T-helper 17 cell (primary cell): ENCODE results near the gene TBC1D2B. TPM values are rescaled to one million over a fixed set of nuclear protein-coding genes. Genes with fewer than 3 reads are reported as not detected.
A peak's percentile ranks its signal among the peaks of the same experiment; 100 is the strongest.

Experiments used
- ATAC-seq: fragments of 150-1000 bp; cut with Tn5 transposase; 2 replicates; pipeline ENCODE4 v1.10.0; 2021; ENCODE audit warnings: mild to moderate bottlenecking, moderate library complexity
- DNase-seq, 3 donors: peaks; one replicate each; pipeline versions ENCODE4 v3.0.0 to v3.0.0-alpha.2; 2020 to 2021
- H3K9me3 ChIP-seq: one replicate; pipeline ENCODE4 v1.7.0; 2013; ENCODE audit warnings: low read length, mild to moderate bottlenecking; ENCODE audit not compliant: control insufficient read depth, poor library complexity, severe bottlenecking
- H3K27ac Mint-ChIP-seq: one replicate; pipeline ENCODE4 v1.8.0; 2022; ENCODE audit warnings: mild to moderate bottlenecking, moderate library complexity, mixed read lengths
- H3K27me3 Mint-ChIP-seq: one replicate; pipeline ENCODE4 v1.8.0; 2022; ENCODE audit warnings: mixed read lengths
- H3K36me3 Mint-ChIP-seq: one replicate; pipeline ENCODE4 v1.8.0; 2022; ENCODE audit warnings: low read depth, mixed read lengths
- H3K4me1 Mint-ChIP-seq: one replicate; pipeline ENCODE4 v1.8.0; 2022; ENCODE audit warnings: mild to moderate bottlenecking, mixed read lengths
- H3K4me3 Mint-ChIP-seq: one replicate; pipeline ENCODE4 v1.8.0; 2022; ENCODE audit warnings: mild to moderate bottlenecking, moderate library complexity, mixed read lengths
- total RNA-seq, 4 donors: library from RNA in 2 of 4; stranded (reverse) in 2 of 4; gene quantifications; one replicate each; pipeline ENCODE4 v1.2.3 and lab custom pipeline; 2022 to 2026

TBC1D2B gene
- total RNA-seq, 2 donors from 2014 or later, result 91.0 to 130 TPM

DNA sequence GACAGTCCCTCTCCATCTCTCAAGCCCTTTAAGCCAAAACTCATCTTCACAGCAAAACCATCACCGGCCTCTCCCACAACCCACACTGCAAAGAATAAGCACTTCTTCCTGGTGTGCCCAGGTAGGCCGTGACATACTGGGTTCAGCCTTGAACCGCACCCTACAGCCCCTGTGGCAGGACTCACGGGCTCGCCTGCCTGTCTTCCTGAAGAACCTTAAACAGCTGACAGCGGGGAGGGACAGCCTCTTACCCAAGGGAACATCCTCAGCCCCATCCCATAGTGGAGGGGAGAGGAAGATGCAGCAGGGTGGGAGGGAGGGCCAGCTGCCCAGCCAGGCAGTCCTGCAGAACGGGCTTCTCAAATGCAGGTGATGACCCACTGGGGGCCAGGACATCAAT is 40.2 kb downstream of the TBC1D2B start:
- no peak overlapping the region for H3K27ac Mint-ChIP-seq
- no peak for ATAC-seq

GRCh38 chr15:78035861-78036476 is 41.5 kb downstream of the TBC1D2B start:
- Mint-ChIP-seq H3K4me3 (peak overlapping the region; percentile 79), H3K36me3 (peaks cover 7% of the 10 kb centered on the region)

More for the DNA sequence above, 40.2 kb downstream of the TBC1D2B start:
- H3K9me3 ChIP-seq, result no peaks in the 10 kb centered on the region
- peak overlapping the region; percentile 90 for H3K4me3 Mint-ChIP-seq
- no peaks in the 10 kb centered on the region for H3K27me3 Mint-ChIP-seq
- DNase-seq, result no peak
- H3K36me3 Mint-ChIP-seq, result peaks cover 8% of the 10 kb centered on the region
- peaks cover 75% of the 10 kb centered on the region for H3K4me1 Mint-ChIP-seq

GRCh38 chr15:78035321-78035751 is 42.2 kb downstream of the TBC1D2B start:
- H3K4me3 Mint-ChIP-seq, result peak overlapping the region; percentile 79
- H3K36me3 Mint-ChIP-seq, result peaks cover 7% of the 10 kb centered on the region
- no peaks in the 10 kb centered on the region for H3K9me3 ChIP-seq
- no peak overlapping the region for H3K27ac Mint-ChIP-seq
- DNase-seq, result peak in 1 of 3 donors; percentile 43
- H3K4me1 Mint-ChIP-seq, result peaks cover 77% of the 10 kb centered on the region
- no peak for ATAC-seq
- no peaks in the 10 kb centered on the region for H3K27me3 Mint-ChIP-seq

More at GRCh38 chr15:78035861-78036476, 41.5 kb downstream of the TBC1D2B start:
- no peak overlapping the region for H3K27ac Mint-ChIP-seq
- H3K27me3 Mint-ChIP-seq, result no peaks in the 10 kb centered on the region
- DNase-seq, result no peak
- no peak for ATAC-seq
- peaks cover 79% of the 10 kb centered on the region for H3K4me1 Mint-ChIP-seq
- no peaks in the 10 kb centered on the region for H3K9me3 ChIP-seq

GRCh38 chr15:78034495-78035191 is 42.9 kb downstream of the TBC1D2B start:
- peaks cover 70% of the 10 kb centered on the region for H3K4me1 Mint-ChIP-seq
- H3K9me3 ChIP-seq, result no peaks in the 10 kb centered on the region
- DNase-seq (peak; percentile 49 to 73 (median 67)), ATAC-seq (peak; percentile 89)
- H3K27ac Mint-ChIP-seq, result no peak overlapping the region
- H3K36me3 Mint-ChIP-seq, result peaks cover 7% of the 10 kb centered on the region
- peak overlapping the region; percentile 79 for H3K4me3 Mint-ChIP-seq
- no peaks in the 10 kb centered on the region for H3K27me3 Mint-ChIP-seq

GRCh38 chr15:78033864-78034263 is 43.6 kb downstream of the TBC1D2B start:
- Mint-ChIP-seq H3K4me1 (peaks cover 64% of the 10 kb centered on the region), H3K4me3 (peak overlapping the region; percentile 33), H3K36me3 (peaks cover 7% of the 10 kb centered on the region), H3K27me3 (no peaks in the 10 kb centered on the region), H3K27ac (no peak overlapping the region)
- H3K9me3 ChIP-seq, result no peaks in the 10 kb centered on the region
- peak in 2 of 3 donors; percentile 59 to 62 for DNase-seq
- peak; percentile 73 for ATAC-seq

GRCh38 chr15:78032671-78033070 is 44.8 kb downstream of the TBC1D2B start:
- ATAC-seq, result no peak
- H3K36me3 Mint-ChIP-seq, result peaks cover 6% of the 10 kb centered on the region

DNA sequence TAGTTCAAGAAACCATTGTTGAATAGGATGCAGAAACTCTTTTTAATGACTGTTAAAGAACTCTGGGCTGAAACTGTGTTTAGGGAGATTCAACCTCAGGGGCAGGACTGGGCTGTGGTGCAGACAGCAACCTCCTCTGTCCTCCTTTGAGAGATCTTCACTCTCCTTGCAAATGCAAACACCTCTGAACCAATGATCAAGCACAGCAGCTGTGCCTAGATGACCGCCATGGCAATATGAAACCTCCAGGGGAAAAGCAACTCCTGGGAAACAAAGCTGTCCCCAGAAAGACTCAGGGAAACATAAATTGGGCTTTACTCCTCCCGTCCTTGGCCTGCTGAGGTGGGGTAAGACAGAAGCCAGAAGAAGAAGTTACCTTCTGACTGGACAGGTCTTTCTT is 52.6 kb downstream of the TBC1D2B start:
- ATAC-seq (no peak), DNase-seq (no peak)
- no peak overlapping the region for H3K27ac Mint-ChIP-seq
- peaks cover 10% of the 10 kb centered on the region for H3K36me3 Mint-ChIP-seq
- H3K4me3 Mint-ChIP-seq, result no peak overlapping the region
- H3K9me3 ChIP-seq, result no peaks in the 10 kb centered on the region
- H3K4me1 Mint-ChIP-seq, result peaks cover 19% of the 10 kb centered on the region
- H3K27me3 Mint-ChIP-seq, result no peaks in the 10 kb centered on the region

More at GRCh38 chr15:78032671-78033070, 44.8 kb downstream of the TBC1D2B start:
- no peak for DNase-seq
- no peak overlapping the region for H3K27ac Mint-ChIP-seq
- H3K4me3 Mint-ChIP-seq, result peak overlapping the region; percentile 85
- H3K9me3 ChIP-seq, result no peaks in the 10 kb centered on the region
- H3K27me3 Mint-ChIP-seq, result no peaks in the 10 kb centered on the region
- H3K4me1 Mint-ChIP-seq, result peaks cover 60% of the 10 kb centered on the region

GRCh38 chr15:78024519-78024870 is 53.0 kb downstream of the TBC1D2B start:
- Mint-ChIP-seq H3K4me3 (no peak overlapping the region), H3K36me3 (peaks cover 10% of the 10 kb centered on the region), H3K27me3 (no peaks in the 10 kb centered on the region), H3K4me1 (peaks cover 19% of the 10 kb centered on the region), H3K27ac (no peak overlapping the region)
- DNase-seq, result no peak
- ATAC-seq, result no peak
- H3K9me3 ChIP-seq, result no peaks in the 10 kb centered on the region

DNA sequence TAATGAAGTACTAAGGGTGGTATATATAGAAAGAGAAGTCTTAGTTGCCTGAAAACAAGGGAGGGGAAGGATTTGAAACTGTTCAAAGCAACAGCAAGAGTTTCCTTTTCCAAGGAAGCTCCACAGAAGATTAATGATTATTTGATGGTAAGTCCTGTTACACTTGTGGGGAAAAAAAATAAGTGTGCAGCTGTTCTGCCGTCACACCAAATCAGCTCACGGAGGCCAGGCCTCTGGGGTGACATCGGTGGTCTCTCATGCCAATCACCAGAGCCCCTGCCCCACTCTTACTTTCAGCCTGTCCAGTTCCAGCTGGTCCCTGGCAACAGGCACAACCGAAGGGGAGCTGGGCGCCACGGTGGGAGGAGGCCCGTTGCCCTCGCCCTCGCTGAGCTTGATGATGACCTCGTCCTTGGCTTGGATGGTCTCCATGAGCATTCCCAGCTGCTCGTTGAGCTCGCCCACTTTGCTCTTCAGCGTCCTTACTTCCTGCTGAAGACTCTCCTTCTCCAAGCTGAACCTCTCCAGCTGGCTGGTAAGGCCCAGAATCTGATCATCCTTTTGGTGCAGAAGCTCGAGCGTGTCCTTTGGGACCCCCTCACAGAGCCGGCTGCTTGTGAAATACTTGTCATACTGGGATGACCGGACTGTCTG is 53.5 kb downstream of the TBC1D2B start:
- H3K9me3 ChIP-seq, result no peaks in the 10 kb centered on the region
- no peak overlapping the region for H3K27ac Mint-ChIP-seq
- H3K27me3 Mint-ChIP-seq, result no peaks in the 10 kb centered on the region
- DNase-seq (no peak), ATAC-seq (no peak)
- peaks cover 18% of the 10 kb centered on the region for H3K4me1 Mint-ChIP-seq
- H3K36me3 Mint-ChIP-seq, result peaks cover 10% of the 10 kb centered on the region
- no peak overlapping the region for H3K4me3 Mint-ChIP-seq

DNA sequence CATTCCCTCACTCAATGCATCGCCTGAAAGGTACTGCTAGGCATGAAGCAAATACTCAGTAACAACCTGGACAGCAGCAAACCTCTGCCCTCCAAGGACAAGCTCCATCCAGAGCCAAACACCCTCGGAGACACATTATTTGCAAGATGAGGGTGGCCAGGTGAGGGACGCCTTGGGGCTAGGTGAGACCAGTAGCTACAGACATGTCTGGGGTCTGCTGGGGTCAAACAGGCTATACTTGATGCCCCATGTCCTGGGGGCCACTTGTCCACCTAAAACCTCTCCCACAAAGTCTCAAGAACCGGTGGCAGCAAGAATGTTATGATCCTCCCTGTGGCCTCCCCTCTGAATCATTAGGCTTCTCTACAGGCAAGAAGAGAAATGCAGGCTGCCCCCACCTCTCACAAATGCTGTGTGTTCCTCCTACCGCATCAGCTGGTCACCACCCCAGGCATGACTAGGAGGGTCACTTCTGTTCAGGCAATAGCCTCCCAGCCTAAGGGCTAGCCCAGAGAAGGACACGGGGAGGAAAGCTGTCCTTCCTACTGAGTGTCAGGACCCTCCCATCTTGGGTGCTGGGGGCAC is 54.3 kb downstream of the TBC1D2B start:
- Mint-ChIP-seq H3K27ac (no peak overlapping the region), H3K27me3 (no peaks in the 10 kb centered on the region), H3K4me1 (peaks cover 20% of the 10 kb centered on the region), H3K4me3 (no peak overlapping the region), H3K36me3 (peaks cover 10% of the 10 kb centered on the region)
- DNase-seq (no peak), ATAC-seq (no peak)
- no peaks in the 10 kb centered on the region for H3K9me3 ChIP-seq

- Mint-ChIP-seq H3K27me3 (no peaks in the 10 kb centered on the region), H3K27ac (no peak overlapping the region), H3K4me1 (peaks cover 25% of the 10 kb centered on the region), H3K4me3 (no peak overlapping the region), H3K36me3 (peaks cover 9% of the 10 kb centered on the region)
- ATAC-seq (no peak), DNase-seq (no peak)
- H3K9me3 ChIP-seq, result no peaks in the 10 kb centered on the region
These were observed 55.8 kb downstream of the TBC1D2B start for GRCh38 chr15:78021761-78022160.

- Mint-ChIP-seq H3K4me1 (peaks cover 30% of the 10 kb centered on the region), H3K27me3 (no peaks in the 10 kb centered on the region), H3K36me3 (peaks cover 9% of the 10 kb centered on the region), H3K4me3 (no peak overlapping the region), H3K27ac (no peak overlapping the region)
- H3K9me3 ChIP-seq, result no peaks in the 10 kb centered on the region
- DNase-seq (no peak), ATAC-seq (no peak)
These were observed 57.5 kb downstream of the TBC1D2B start for GRCh38 chr15:78020007-78020406.

GRCh38 chr15:78018946-78019644 is 58.4 kb downstream of the TBC1D2B start:
- ATAC-seq, result peak; percentile 95
- Mint-ChIP-seq H3K27me3 (no peaks in the 10 kb centered on the region), H3K27ac (peak overlapping the region; percentile 66), H3K4me1 (peaks cover 30% of the 10 kb centered on the region), H3K36me3 (peaks cover 9% of the 10 kb centered on the region), H3K4me3 (no peak overlapping the region)
- no peak for DNase-seq
- no peaks in the 10 kb centered on the region for H3K9me3 ChIP-seq
